GM18873 (cell line): ENCODE measurements around the gene FLNA.
"Not testable (repeated sequence)": the region's sequence is repeated elsewhere in the genome, so short reads cannot be mapped to it uniquely, and the experiment has no call there.

Experiments
- ATAC-seq: cut with Tn5 transposase; IDR thresholded peaks from one replicate; pipeline ENCODE4 v1.9.1; 2021; ENCODE audit warnings: mild to moderate bottlenecking, moderate library complexity, moderate number of reproducible peaks; ENCODE audit not compliant: unreplicated experiment, low FRiP score

Gene FLNA, protein sequence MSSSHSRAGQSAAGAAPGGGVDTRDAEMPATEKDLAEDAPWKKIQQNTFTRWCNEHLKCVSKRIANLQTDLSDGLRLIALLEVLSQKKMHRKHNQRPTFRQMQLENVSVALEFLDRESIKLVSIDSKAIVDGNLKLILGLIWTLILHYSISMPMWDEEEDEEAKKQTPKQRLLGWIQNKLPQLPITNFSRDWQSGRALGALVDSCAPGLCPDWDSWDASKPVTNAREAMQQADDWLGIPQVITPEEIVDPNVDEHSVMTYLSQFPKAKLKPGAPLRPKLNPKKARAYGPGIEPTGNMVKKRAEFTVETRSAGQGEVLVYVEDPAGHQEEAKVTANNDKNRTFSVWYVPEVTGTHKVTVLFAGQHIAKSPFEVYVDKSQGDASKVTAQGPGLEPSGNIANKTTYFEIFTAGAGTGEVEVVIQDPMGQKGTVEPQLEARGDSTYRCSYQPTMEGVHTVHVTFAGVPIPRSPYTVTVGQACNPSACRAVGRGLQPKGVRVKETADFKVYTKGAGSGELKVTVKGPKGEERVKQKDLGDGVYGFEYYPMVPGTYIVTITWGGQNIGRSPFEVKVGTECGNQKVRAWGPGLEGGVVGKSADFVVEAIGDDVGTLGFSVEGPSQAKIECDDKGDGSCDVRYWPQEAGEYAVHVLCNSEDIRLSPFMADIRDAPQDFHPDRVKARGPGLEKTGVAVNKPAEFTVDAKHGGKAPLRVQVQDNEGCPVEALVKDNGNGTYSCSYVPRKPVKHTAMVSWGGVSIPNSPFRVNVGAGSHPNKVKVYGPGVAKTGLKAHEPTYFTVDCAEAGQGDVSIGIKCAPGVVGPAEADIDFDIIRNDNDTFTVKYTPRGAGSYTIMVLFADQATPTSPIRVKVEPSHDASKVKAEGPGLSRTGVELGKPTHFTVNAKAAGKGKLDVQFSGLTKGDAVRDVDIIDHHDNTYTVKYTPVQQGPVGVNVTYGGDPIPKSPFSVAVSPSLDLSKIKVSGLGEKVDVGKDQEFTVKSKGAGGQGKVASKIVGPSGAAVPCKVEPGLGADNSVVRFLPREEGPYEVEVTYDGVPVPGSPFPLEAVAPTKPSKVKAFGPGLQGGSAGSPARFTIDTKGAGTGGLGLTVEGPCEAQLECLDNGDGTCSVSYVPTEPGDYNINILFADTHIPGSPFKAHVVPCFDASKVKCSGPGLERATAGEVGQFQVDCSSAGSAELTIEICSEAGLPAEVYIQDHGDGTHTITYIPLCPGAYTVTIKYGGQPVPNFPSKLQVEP (N-terminal part only)

DNA sequence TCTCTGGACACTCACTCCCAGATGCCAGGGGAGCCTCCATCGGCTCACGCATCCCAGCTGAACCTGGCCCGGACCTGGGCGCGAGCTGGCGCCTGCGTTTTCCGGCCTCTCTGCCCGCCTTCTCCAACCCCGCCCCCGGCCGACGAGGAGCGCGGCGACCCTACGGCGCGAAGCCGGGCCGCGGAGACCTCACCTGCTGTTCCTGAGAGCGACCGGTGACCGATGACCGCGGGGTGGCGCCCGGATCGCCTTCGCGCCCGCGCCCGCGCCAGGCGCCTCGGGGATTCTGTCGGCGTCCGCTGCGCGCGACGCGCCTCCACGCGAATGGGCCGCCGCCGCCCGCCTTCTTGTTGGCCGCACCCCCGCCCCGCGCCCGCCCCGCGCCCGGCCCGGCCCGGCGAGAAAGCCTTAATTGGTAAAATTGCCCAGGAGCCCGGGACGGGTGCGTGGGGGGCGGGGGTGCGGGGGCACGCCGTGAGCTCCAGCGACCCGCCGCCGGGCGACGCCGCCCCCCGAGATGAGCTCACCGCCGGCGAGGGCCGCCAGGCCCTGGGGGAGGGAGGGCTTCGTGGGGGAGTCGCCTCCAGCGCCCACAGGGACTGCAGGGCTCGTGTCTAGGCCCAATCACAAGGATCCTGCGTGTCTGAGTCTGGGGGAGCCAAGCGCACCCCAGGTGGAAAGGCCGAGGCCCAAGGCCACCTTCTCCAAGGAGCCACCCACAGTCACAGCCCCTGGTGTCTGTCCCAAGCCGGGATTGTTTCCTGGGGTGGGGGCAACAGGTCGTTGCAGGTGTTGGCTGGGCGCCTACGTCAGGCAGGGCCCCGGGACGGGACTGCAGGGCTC is at the start of gene FLNA:
Gene FLNA (minus strand): TSS at position 322 of the 843 bp plus-strand sequence. CDS start 3,389 bp downstream, outside the sequence.
- no peak for ATAC-seq

DNA sequence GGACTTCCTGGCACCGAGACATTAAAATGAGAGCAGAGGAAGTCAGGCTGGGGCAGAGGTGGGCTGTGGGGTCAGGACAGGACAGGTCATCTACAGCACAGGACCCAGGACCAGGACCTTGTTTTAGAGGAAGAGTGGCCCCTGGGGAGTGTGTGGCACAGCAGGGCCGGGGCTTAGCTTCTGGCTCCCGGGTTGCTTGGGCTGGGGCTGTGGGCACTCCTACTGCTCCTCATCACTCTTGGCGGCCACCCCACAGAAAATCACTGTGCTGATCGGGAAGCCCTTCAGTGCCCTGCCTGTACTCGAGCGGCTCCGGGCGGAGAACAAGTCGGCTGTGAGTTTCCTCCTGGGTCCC is 45.9 kb upstream of the FLNA start:
- no peak for ATAC-seq

DNA sequence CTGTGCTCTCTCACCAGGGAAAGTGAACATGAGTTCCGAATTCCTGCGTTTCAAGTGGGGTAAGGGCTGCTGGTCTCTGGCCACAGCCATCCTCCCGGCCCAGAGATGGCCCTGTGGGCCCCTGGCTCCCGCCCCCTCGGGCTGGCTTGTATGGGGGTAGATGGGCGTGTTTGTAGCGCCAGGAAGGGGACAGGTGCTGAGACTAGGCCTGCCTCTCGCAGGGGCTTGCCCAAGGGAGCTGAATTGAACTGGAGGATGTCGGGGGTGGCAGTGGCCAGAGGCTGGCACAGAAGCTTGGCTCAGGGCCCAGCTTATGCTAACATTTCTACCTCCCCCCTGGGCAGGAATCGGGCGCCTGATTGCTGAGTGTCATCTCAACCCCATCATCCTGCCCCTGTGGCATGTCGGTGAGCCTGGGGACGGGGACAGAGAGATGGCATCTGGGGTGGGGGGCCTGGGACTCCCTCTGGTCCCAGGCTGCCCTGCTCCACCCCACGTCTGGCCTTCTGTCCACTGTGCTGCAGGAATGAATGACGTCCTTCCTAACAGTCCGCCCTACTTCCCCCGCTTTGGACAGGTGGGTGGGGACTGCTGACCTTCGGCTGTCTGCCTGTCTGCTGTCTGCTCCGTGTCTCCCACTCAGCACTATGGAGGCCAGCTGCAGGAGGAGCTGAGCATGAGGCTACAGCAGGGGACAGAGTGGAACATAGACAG is 45.4 kb upstream of the FLNA start:
- ATAC-seq = no peak

DNA sequence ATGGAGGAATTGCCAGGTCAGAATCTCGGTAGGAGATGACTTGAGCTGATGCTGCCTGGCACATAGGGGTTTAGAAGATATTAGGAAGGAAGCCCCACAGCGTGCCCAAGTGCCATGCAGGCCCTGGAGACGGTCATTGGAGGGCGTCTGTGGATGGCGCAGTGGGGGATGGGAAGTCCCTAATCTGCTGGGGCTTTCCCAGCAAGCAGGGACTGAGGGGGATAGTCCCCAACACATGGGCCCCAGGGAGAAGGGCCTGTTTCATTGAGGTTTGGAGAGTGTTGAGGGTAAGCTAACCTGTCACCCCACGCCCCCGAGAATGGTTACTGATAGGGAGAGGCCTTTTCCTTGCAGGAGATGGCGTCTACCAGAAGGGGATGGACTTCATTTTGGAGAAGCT is 44.8 kb upstream of the FLNA start:
- no peak for ATAC-seq

DNA sequence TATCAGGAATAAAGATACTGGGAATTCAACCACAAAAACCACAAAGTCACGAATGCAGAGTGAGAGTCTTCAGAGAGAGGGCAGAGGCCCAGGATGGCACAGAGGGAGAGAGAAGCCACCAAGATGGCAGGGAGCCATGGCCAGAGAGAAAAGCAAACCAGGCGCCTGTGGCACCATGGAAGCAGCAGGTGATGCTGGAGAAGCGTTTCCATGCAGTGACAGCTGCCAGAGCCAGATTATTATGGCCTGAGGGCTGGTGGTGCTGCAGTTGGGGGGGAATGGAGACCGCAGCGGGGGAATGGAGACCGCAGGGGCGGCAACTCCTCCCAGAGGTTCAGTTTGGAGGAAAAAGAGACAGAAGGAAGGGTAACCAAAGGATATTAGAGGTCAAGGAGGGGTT is 42.7 kb upstream of the FLNA start:
- no peak for ATAC-seq

DNA sequence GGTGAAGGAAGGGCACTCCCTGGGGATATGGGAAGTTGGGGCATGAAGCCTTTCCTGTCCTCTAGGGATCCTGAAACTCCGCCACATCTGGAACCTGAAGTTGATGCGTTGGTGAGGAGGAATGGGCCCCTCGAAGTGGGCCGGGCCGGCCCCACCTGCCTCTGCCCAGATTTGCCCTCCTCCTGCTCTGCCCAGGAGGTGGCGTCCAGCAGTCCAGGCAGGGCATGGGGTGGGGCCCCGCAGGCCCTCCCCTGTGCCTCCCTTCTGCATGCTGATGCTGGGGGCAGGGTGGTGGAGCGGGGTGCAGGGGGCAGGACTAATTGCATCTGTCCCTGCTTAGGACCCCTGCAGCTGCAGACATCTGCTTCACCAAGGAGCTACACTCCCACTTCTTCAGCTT is 38.7 kb upstream of the FLNA start:
- ATAC-seq = no peak

DNA sequence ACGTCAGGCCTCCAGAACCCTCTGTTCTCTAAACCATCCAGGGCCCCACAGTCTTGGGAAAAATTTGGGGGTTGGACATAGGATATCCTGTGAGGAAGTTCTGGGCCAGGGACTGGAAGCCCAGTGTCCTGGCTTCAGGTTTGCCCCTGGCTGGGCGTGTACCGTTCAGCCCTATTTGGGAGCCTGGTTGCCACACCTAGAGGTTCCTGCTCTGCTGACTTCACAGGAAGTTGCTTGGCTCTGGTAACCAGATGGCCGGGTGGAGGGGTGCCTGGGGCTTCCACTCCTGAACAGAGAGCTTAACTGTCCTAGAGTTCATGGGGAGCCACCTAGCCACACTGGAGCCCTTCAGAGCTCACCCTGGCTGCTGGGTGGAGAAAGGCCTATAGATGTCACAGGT is 38.0 kb upstream of the FLNA start:
- no peak for ATAC-seq

DNA sequence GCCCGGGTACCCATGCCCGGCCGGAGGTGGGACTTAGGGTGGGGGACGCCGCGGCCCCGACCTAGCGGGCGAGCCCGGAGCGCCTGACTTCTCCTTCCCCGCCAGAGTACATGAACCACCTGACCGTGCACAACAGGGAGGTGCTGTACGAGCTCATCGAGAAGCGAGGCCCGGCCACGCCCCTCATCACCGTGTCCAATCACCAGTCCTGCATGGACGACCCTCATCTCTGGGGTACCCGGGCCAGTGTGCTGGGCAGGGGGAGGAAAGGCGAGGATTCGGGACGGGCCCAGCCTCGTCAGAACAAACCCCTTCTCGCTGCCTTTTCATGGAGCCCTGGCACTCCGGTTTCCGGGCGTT is 37.5 kb upstream of the FLNA start:
- ATAC-seq = no peak

DNA sequence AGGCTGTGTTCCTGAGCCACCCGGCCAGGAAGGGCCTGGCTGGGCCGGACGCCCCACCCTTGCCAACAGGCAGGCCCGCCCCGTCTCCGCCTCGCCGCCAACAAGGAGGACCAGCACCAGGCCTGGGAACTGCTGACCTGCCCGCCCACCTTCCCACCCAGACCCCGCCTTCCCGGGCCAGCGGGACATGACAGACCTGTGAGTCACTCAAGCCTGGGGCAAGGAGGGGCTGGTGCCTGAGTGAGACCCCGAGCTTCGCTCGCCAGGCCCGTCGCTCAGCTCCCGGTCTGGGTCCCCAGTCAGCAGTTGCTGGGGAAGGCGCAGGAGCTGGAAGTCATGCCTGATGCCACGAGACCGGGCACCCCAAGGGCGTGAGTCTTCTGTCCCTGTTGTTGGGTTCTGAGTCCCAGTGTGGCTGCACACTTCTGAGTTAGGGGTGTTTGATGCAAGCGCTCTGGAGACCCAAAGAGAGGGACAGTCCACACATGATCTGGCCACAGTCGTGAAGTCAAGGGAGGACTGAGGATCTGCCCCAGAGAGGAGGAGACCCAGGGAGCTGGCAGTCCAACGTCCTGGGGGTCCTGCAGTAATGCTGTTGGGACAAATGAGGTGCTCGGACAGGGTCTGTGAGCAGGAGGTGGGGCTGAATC is 34.9 kb upstream of the FLNA start, which contains the start of gene DNASE1L1:
Gene DNASE1L1 (minus strand): TSS at position 33 of the 650 bp plus-strand sequence. CDS start 3,686 bp downstream, outside the sequence.
- ATAC-seq = no peak

DNA sequence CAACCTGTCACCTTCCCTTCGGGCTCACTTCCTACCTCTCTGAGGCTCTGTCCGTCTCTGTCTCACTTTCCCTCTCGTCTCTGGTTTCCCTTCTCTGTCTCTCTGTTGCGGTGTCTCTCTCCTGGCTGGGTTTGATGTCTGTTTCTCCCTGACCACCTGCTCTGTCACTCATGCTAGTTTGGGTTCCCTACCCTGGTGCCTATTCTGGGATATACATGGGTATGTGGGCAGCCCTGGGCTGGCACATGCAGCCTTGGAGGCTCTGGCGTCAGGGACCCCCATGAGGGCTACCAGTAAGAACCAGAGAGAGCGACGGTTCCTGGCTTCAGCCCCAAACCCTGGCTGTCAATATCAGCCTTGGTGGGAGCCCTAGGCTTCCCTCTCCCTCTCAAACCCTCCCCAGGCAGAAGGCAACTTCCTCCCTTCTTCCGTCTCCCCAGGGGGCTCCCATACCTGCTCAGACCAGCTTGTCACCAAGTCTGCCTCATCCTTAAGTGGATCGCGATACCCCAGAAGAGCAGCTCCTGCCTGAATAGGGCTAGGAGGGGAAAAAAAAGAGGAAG is 34.3 kb upstream of the FLNA start:
- no peak for ATAC-seq

DNA sequence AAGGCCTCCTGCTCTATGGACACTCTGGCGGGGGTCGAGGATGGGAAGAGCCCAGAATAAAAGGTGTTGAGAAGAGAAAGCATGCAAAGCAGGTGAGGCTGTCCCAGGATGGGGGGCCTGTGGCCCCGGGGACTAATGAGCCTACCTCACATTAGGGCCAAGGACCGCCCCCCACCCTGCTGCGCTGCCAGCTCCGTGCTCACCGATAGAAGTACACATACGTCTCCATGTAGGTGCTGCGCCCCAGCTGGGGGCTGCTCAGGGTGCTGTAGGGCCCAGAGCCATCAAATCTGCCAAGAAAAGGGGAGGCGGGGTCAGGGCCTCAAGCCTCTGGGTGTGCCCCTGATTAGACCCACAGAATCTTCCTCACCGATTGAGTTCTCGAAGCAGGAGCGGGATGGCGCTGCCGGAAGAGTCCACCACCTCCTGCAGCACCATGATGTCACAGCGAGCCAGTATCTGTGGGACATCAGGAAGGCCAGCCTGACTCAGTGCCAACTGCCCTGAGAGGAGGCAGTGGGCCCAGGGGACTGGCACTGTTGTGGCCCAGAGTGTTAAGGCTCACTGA is 30.3 kb upstream of the FLNA start:
- no peak for ATAC-seq

DNA sequence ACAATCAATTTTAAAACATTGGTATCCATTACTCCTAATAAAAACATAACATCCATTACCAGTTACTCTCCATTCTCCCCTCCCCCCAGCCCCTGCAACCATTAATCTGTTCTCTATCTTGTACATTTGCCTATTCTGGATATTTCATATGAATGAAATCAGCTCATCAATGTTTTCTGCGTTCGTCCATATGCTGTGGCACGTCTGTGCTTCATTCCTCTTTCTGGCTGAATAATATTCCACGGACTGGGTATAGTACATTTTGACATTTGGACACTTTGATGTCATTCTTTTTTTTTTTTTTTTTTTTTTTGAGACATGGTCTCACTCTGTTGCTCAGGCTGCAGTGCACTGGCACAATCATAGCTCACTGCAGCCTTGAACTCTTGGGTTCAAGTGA is 29.4 kb upstream of the FLNA start:
- no peak for ATAC-seq

DNA sequence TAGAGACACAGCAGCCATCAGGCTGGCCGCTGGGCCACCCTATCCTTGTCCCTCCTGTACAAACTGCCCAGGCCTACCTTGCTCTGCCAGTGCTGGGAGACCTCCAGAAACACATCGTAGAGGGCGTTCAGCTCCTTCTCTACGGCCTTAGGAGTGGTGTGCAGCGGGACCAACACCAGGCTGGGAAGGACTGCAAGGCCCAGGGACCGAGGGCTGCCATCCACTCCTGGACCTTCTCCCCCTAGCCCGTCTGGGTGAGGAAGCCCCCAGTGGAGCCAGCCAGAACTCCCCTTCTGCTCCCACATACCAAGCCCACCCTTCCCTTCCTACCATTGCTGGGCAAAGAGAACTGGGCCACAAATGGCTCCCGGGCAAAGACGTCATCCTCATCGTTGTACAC is 28.8 kb upstream of the FLNA start:
- no peak for ATAC-seq

DNA sequence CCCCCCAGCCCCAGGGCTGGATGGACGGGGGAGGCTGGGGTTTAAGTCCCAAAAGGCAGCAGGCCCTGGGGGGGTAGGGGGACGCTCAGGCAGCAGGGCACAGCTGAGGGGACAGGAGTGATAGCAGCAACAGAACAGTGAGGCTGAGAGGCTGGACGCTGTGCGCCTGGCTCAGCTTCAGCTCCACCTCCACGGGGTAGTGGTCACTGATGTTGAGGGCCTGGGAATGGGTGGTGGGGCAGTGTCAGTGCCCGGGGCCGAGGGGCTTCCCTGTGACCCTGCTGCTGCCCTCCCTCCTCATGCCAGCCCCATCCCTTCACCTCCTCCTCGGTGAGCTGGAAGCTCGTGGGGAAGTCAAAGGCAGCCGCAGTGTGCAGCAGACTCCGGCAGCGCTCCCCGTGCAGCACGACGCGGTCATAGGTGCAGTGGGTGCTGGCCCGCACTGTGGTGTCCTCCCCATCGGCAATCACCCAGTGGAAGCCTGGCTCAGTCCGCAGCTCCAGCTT is 28.2 kb upstream of the FLNA start:
- ATAC-seq = no peak

DNA sequence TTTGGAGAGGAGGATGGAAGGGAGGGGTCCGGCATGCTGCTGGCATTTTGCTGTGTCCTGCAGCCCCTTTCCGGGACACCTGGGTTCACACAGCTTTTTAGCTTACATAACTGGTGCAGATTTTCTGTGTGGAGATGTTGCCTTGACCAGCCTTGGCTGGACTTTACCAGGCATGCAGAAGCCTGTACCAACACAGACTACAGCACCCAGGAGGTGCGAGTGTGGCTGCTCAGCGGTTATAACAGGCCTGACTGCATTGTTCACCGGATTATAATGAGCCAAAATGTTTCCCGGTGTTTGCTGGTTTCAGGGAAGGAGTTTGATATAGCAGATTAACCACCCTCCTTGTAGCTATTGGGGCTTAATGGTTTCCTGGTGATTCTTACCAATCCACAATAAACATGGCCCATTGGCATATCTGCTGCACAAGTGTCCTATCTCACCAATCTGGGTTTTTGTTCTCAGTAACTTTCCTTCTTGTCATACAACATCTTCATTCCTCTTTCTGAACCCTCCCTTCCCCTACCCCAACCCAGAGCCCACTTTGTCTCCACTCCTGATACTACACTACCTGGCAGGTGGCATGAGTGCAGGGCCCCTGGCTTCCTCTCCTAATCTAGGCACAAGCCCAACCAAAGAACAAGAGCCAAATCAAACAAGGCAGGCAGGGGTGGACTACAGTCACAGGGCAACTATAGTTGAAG is 27.6 kb upstream of the FLNA start:
- ATAC-seq = no peak

DNA sequence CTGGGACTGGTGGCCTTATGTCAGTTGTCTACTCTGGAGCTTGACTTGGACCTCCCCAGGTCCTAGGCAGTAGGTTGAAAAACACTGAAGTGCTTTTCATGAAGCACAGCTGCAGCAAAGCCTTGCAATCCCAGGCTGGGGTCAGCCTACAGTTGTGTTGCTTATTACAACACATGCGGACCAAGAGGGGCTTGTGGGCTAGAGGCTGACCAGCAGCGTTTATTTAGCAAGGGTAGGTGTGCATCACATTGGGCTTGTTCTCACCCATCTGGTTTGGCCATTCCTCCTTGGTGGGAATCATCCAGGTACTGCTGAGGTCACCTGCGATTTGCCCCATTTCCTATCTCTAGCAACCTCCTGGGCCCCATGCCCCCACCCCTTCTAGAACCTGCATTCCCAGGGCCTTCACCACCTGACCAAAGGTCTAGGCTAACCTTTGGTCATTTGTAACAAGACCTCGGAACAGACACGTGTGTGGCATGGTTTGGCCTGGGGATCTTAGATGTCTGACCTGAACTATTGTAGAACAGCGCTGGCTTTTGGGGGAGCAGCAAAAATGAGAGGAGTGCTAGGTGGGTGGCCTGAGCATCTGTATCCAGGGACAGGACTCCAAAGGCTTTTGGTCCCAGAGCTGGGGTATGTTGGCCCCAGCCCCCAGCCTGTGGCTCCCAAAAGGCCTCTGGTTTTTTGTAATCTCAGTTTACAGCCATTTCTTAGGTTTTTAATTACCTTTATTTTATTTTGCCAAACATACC is 26.8 kb upstream of the FLNA start:
- no peak for ATAC-seq

DNA sequence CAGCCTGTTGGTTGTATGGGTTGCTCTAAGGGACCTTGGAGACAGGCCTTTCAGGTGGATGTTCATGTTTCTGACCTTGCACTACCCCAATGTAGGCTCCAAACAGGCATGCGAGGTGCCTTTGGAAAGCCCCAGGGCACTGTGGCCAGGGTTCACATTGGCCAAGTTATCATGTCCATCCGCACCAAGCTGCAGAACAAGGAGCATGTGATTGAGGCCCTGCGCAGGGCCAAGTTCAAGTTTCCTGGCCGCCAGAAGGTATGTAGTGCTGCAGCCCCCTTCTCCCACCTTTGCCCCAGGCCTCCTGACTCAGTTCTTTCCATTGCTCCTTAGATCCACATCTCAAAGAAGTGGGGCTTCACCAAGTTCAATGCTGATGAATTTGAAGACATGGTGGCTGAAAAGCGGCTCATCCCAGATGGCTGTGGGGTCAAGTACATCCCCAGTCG is 26.0 kb upstream of the FLNA start:
- ATAC-seq = not testable (repeated sequence)
